C4-2B (cell line): ENCODE data around the gene MAJIN.

Source experiments
- CTCF ChIP-seq: fragments of 450-650 bp; conservative IDR thresholded peaks from 2 replicates; pipeline ENCODE4 v1.5.1; 2017; ENCODE audit warnings: mild to moderate bottlenecking
- ZFX ChIP-seq: fragments of 450-650 bp; IDR thresholded peaks from 2 replicates; pipeline ENCODE4 v1.6.1; 2017

DNA sequence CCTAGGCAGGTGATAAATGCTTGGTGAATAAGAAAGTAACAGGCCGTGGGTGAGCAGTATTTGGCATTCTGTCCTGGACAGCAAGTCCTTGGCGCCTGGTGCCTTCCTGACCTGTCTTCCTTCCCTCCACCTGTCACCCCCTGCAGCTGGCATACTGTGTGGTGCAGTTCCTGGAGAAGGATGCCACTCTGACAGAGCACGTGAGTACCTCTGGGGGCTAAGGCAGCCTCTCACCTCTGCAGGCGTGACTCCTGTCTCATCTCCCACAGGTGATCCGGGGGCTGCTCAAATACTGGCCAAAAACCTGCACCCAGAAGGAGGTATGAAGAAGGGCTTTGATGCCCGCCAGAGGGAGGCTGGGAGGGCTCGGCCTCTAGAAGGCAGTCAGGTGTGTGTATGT lies 40.6 kb downstream of the MAJIN start:
- TF ChIP-seq CTCF, result no peak
- TF ChIP-seq ZFX, result no peak
